Stimulated activated CD4-positive, alpha-beta T cell treated with anti-CD3 and anti-CD28 coated beads, Interleukin-2, amount 100 ng/mL, for 4 hours (primary cell): ENCODE results near the gene SLC37A4.
"Not testable (repeated sequence)": the region's sequence is repeated elsewhere in the genome, so short reads cannot be mapped to it uniquely, and the experiment has no call there.

ENCODE experiments used
- DNase-seq: peaks from one replicate; pipeline ENCODE4 v3.0.0-alpha.2; 2020; ENCODE audit warnings: low read depth

SLC37A4 gene

GRCh38 chr11:119017377-119017776, 13.3 kb downstream of the SLC37A4 start:
- DNase-seq = not testable (repeated sequence)

GRCh38 chr11:119016216-119017009, 14.3 kb downstream of the SLC37A4 start:
- DNase-seq = no peak

GRCh38 chr11:119015054-119015611, 15.5 kb downstream of the SLC37A4 start:
- no peak for DNase-seq

- no peak for DNase-seq
Measured at GRCh38 chr11:119014209-119014924, 16.3 kb downstream of the SLC37A4 start.

- DNase-seq = no peak
Measured at GRCh38 chr11:119012629-119013170, 18.0 kb downstream of the SLC37A4 start.

GRCh38 chr11:119011476-119012053, 19.1 kb downstream of the SLC37A4 start:
- DNase-seq = no peak

- DNase-seq = no peak
Measured at GRCh38 chr11:119006656-119007055, 24.0 kb downstream of the SLC37A4 start.

GRCh38 chr11:119000906-119001305, 29.8 kb downstream of the SLC37A4 start:
- no peak for DNase-seq

- no peak for DNase-seq
Measured at GRCh38 chr11:118998822-118999221, 31.9 kb downstream of the SLC37A4 start.

- no peak for DNase-seq
Measured at GRCh38 chr11:118998388-118998717, 32.3 kb downstream of the SLC37A4 start.

GRCh38 chr11:118997627-118998387, 32.9 kb downstream of the SLC37A4 start, which contains the start of gene CENATAC:
TSS of gene CENATAC (plus strand) at chr11:118998138. CDS start at chr11:118998198, 60 bp downstream.
- peak; percentile 94 for DNase-seq

GRCh38 chr11:118996926-118997626, 33.6 kb downstream of the SLC37A4 start:
- DNase-seq = no peak

GRCh38 chr11:118991486-118992038, 39.1 kb downstream of the SLC37A4 start:
- not testable (repeated sequence) for DNase-seq

GRCh38 chr11:118988280-118988679, 42.4 kb downstream of the SLC37A4 start:
- no peak for DNase-seq

GRCh38 chr11:118984825-118985224, 45.9 kb downstream of the SLC37A4 start:
- no peak for DNase-seq

GRCh38 chr11:118984337-118984736, 46.3 kb downstream of the SLC37A4 start:
- not testable (repeated sequence) for DNase-seq

GRCh38 chr11:118980191-118980881, 50.3 kb downstream of the SLC37A4 start:
- no peak for DNase-seq

GRCh38 chr11:118979434-118979833, 51.2 kb downstream of the SLC37A4 start:
- DNase-seq = no peak

- DNase-seq = no peak
Measured at GRCh38 chr11:118975771-118976709, 54.6 kb downstream of the SLC37A4 start.
